B cell (primary cell): ENCODE data around the gene HLA-C. TPM values are rescaled to one million over a fixed set of nuclear protein-coding genes. Genes with fewer than 3 reads are reported as not detected.

Experiments
- ATAC-seq: fragments of 200-7000 bp; cut with Tn5 transposase; one replicate; pipeline ENCODE4 v1.10.0; 2021; ENCODE audit warnings: low read depth, mild to moderate bottlenecking, moderate number of reproducible peaks, moderate library complexity
- CTCF ChIA-PET: fragments of 350-600 bp; sonication (Branson Sonifier 250); formaldehyde crosslinking; loops from one replicate; lab custom pipeline; 2021; ENCODE audit warnings: antibody characterized with exemption, inconsistent platforms; lab: Charles Lee
- POLR2A ChIA-PET: fragments of 350-600 bp; sonication (Branson Sonifier 250); formaldehyde crosslinking; loops from one replicate; lab custom pipeline; 2021; ENCODE audit warnings: antibody characterized with exemption; lab: Charles Lee
- DNase-seq: peaks from one replicate; pipeline ENCODE4 v3.0.0; 2013
- H2AFZ ChIP-seq: 2 replicates; pipeline ENCODE4 v1.6.1; 2012; ENCODE audit warnings: mild to moderate bottlenecking, low read depth, low read length; ENCODE audit not compliant: insufficient read depth, poor library complexity, severe bottlenecking
- H3K27ac ChIP-seq, 2 donors: 1 replicate in 1 of 2; 2 replicates in 1 of 2; pipeline ENCODE4 v1.5.1; 2012 to 2013; ENCODE audit warnings: low read length in 2 of 2, mild to moderate bottlenecking in 2 of 2, moderate library complexity in 1 of 2
- H3K27me3 ChIP-seq, 4 experiments: fragments of 200-600 bp in 1 of 4; sonication (generic) in 1 of 4; replicated peaks in 1 of 4; 1 replicate in 2 of 4; 2 replicates in 2 of 4; pipeline versions ENCODE4 v1.6.1 to v1.7.0; 2013 to 2016; ENCODE audit warnings: low read length in 3 of 4, mild to moderate bottlenecking in 2 of 4, mixed read lengths in 1 of 4, moderate library complexity in 1 of 4; ENCODE audit not compliant: insufficient read depth in 4 of 4, control insufficient read depth in 3 of 4; ENCODE audit errors: control extremely low read depth in 1 of 4
- H3K36me3 ChIP-seq, 2 experiments: replicated peaks in 1 of 2; 1 replicate in 1 of 2; 2 replicates in 1 of 2; pipeline versions ENCODE4 v1.6.1 to v1.7.1; 2013; ENCODE audit warnings: low read length in 1 of 2; ENCODE audit not compliant: insufficient read depth in 2 of 2, control insufficient read depth in 1 of 2; ENCODE audit errors: control extremely low read depth in 1 of 2, extremely low read depth in 1 of 2
- H3K4me1 ChIP-seq, 2 donors: fragments of 200-600 bp in 1 of 2; sonication (generic) in 1 of 2; 1 replicate in 1 of 2; 2 replicates in 1 of 2; pipeline versions ENCODE4 v1.5.1 to v1.6.1; 2013 to 2017; ENCODE audit warnings: low read length in 2 of 2; ENCODE audit not compliant: control insufficient read depth in 2 of 2, insufficient read depth in 2 of 2
- H3K4me2 ChIP-seq: replicated peaks from 2 replicates; pipeline ENCODE3; 2012; ENCODE audit warnings: mild to moderate bottlenecking, low read depth, low read length; ENCODE audit not compliant: poor library complexity, severe bottlenecking
- H3K4me3 ChIP-seq, 5 experiments: fragments of 200-600 bp in 1 of 5; sonication (generic) in 1 of 5; 1 replicate in 3 of 5; 2 replicates in 2 of 5; pipeline versions ENCODE4 v1.5.1 to v1.7.0; 2011 to 2016; ENCODE audit warnings: low read length in 4 of 5, mild to moderate bottlenecking in 4 of 5, low read depth in 2 of 5, control low read depth in 1 of 5, moderate library complexity in 1 of 5; ENCODE audit not compliant: insufficient read depth in 1 of 5; ENCODE audit errors: control extremely low read depth in 1 of 5, extremely low read depth in 1 of 5
- H3K79me2 ChIP-seq: fragments of 200-600 bp; sonication (generic); one replicate; pipeline ENCODE4 v1.6.0; 2016; ENCODE audit warnings: low read length; ENCODE audit not compliant: control insufficient read depth, insufficient read depth
- H3K9ac ChIP-seq: fragments of 200-600 bp; sonication (generic); 2 replicates; pipeline ENCODE4 v1.6.1; 2017; ENCODE audit warnings: mild to moderate bottlenecking, low read length, moderate library complexity
- H3K9me3 ChIP-seq, 3 donors: one replicate each; pipeline versions ENCODE4 v1.6.1 to v1.7.1; 2013; ENCODE audit warnings: low read length in 2 of 3; ENCODE audit not compliant: control insufficient read depth in 2 of 3, insufficient read depth in 1 of 3; ENCODE audit errors: control extremely low read depth in 1 of 3
- H4K20me1 ChIP-seq: 2 replicates; pipeline ENCODE4 v1.6.0; 2012; ENCODE audit warnings: mild to moderate bottlenecking, low read length; ENCODE audit not compliant: insufficient read depth, control insufficient read depth, poor library complexity, severe bottlenecking
- H3K27ac Mint-ChIP-seq: one replicate; pipeline ENCODE4 v1.8.0; 2021; ENCODE audit warnings: mixed read lengths
- H3K27me3 Mint-ChIP-seq: one replicate; pipeline ENCODE4 v1.8.0; 2021; ENCODE audit warnings: mixed read lengths
- H3K4me1 Mint-ChIP-seq: one replicate; pipeline ENCODE4 v1.8.0; 2021; ENCODE audit warnings: mixed read lengths
- H3K4me3 Mint-ChIP-seq: one replicate; pipeline ENCODE4 v1.8.0; 2021; ENCODE audit warnings: mixed read lengths
- H3K9me3 Mint-ChIP-seq: one replicate; pipeline ENCODE4 v1.8.0; 2022; ENCODE audit warnings: mixed read lengths; ENCODE audit not compliant: insufficient read depth
- CTCF ChIP-seq: fragments of 200-600 bp; IDR thresholded peaks from one replicate; pipeline ENCODE4 v1.8.0; 2022; ENCODE audit warnings: antibody characterized with exemption, mild to moderate bottlenecking
- EZH2 ChIP-seq: IDR thresholded peaks from 2 replicates; pipeline ENCODE4 v1.6.1; 2012; ENCODE audit warnings: borderline replicate concordance, low read depth, mild to moderate bottlenecking, moderate library complexity, low read length; ENCODE audit not compliant: insufficient read depth, poor library complexity, severe bottlenecking
- WGBS: methylation state at CpG from one replicate; pipeline ENCODE4 v1.1.5; 2013; ENCODE audit warnings: missing lambda C conversion rate; ENCODE audit not compliant: insufficient coverage; 5-methylcytosine and 5-hydroxymethylcytosine counted together
- intact Hi-C: fragments of 100-400 bp; cut with micrococcal nuclease; formaldehyde crosslinking; loops from one replicate; pipeline ENCODE4 v1.10.0; 2022
- polyA plus RNA-seq: library from polyadenylated mRNA; depleted of rRNA; stranded (reverse); fragments of >200 nt; gene quantifications from 2 replicates; pipeline ENCODE4 v1.2.3, GENCODE V29; 2012
- total RNA-seq, 2 donors: library from RNA; stranded (reverse); fragments of 120-200 nt in 1 of 2; gene quantifications; 1 replicate in 1 of 2; 2 replicates in 1 of 2; pipeline versions ENCODE4 v1.2.3 to v1.2.4, GENCODE V29; 2013 to 2022

HLA-C gene
- total and polyA plus RNA-seq, 2 donors (not counting 1 experiment from before 2014, with no cell fraction given), result 998 to 1,983 TPM

DNA sequence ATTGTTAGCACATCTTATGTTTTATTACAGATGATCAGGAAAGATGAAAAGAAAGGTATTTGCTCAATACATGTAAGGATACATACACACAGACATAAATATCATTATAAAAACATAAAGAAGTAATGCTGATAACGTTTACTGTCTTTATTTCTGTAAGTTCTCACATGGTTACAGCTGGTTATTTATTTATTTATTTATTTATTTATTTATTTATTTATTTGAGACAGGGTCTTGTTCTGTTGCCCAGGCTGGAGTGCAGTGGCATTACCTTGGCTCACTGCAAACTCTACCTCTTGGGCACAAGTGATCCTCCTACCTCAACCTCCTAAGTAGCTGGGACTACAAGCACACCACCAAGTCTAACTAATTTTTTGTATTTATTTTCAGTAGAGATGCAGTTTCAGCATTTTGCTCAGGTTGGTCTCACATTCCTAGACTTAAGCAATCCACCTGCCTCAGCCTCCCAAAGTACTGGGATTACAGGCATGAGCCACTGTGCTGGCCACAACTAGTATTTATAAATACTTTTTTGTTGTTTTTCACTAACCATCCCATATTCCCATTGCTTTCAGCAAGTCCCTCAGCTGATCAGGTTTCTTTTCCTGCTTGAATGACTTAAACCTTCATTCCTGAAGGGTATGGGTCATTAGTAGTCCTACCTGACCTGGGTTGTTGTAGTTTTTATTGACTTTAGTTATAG, 49.3 kb upstream of the HLA-C start:
- POLR2A ChIA-PET, result no interaction called here
- no peak for TF ChIP-seq CTCF
- TF ChIP-seq EZH2, result no peak
- Histone ChIP-seq H3K79me2 (no peaks in the 10 kb centered on the region), H3K9me3 (no peaks in the 10 kb centered on the region), H3K4me3 (no peak overlapping the region), H3K27me3 (peaks cover 0 to 2% (median 0%) of the 10 kb centered on the region in 4 experiments), H3K4me2 (no peak overlapping the region), H2AFZ (no peak overlapping the region), H3K36me3 (no peaks in the 10 kb centered on the region), H4K20me1 (no peaks in the 10 kb centered on the region), H3K9ac (no peak overlapping the region), H3K27ac (no peak overlapping the region), H3K4me1 (no peaks in the 10 kb centered on the region)
- Mint-ChIP-seq H3K9me3 (no peaks in the 10 kb centered on the region), H3K4me3 (no peak overlapping the region), H3K27me3 (peaks cover 42% of the 10 kb centered on the region), H3K4me1 (no peaks in the 10 kb centered on the region), H3K27ac (no peak overlapping the region)
- DNase-seq (no peak), ATAC-seq (no peak)
- WGBS, result no CpG with 5 or more reads among the region's 1 CpG
- CTCF ChIA-PET, result interaction anchor here (0.6 kb wide), 1 partner anchor 10 kb away, joined by 3 read pairs; no protein-coding TSS in a partner anchor
- intact Hi-C loops, result loop anchor here (1.0 kb wide), 1 partner anchor 11 kb away; no protein-coding TSS in a partner anchor

- no peak overlapping the region for H3K4me3 Mint-ChIP-seq
- Histone ChIP-seq H2AFZ (no peak overlapping the region), H3K4me3 (no peak overlapping the region), H3K27me3 (peaks cover 0 to 3% (median 0%) of the 10 kb centered on the region in 4 experiments), H3K27ac (no peak overlapping the region), H3K4me2 (no peak overlapping the region), H3K36me3 (no peaks in the 10 kb centered on the region), H3K79me2 (no peaks in the 10 kb centered on the region), H3K9ac (no peak overlapping the region), H4K20me1 (no peaks in the 10 kb centered on the region), H3K9me3 (no peaks in the 10 kb centered on the region), H3K4me1 (no peaks in the 10 kb centered on the region)
- ATAC-seq (no peak), DNase-seq (no peak)
- H3K4me1 Mint-ChIP-seq, result no peaks in the 10 kb centered on the region
- TF ChIP-seq EZH2 (no peak), CTCF (no peak)
- H3K9me3 Mint-ChIP-seq, result no peaks in the 10 kb centered on the region
- peaks cover 25% of the 10 kb centered on the region for H3K27me3 Mint-ChIP-seq
- no CpG with 5 or more reads among the region's 2 CpGs for WGBS
- intact Hi-C loops, result no loop called here
- ChIA-PET CTCF (no interaction called here), POLR2A (no interaction called here)
- H3K27ac Mint-ChIP-seq, result no peak overlapping the region
Observed at GRCh38 chr6:31317036-31317435, 45.1 kb upstream of the HLA-C start.
